IPS-18c (cell line): ENCODE data around the gene RAMP3.

Source experiments
- H3K4me3 ChIP-seq: 2 replicates; pipeline ENCODE4 v1.7.0; 2013; ENCODE audit warnings: low read depth, mild to moderate bottlenecking, low read length, moderate library complexity; ENCODE audit not compliant: insufficient read depth
- H3K9me3 ChIP-seq: one replicate; pipeline ENCODE4 v1.6.1; 2013; ENCODE audit warnings: mild to moderate bottlenecking, low read length, moderate library complexity; ENCODE audit not compliant: control insufficient read depth, insufficient read depth

Gene RAMP3

GRCh38 chr7:45165857-45166256 is 8.3 kb downstream of the RAMP3 start:
- Histone ChIP-seq H3K9me3 (no peaks in the 10 kb centered on the region), H3K4me3 (no peak overlapping the region)

- no peaks in the 10 kb centered on the region for H3K9me3 ChIP-seq
- H3K4me3 ChIP-seq, result no peak overlapping the region
Measured at GRCh38 chr7:45171946-45172345, 14.4 kb downstream of the RAMP3 start.

- no peak overlapping the region for H3K4me3 ChIP-seq
- H3K9me3 ChIP-seq, result no peaks in the 10 kb centered on the region
Measured at GRCh38 chr7:45173596-45174327, 16.2 kb downstream of the RAMP3 start.

GRCh38 chr7:45174328-45174610 is 16.7 kb downstream of the RAMP3 start:
- H3K9me3 ChIP-seq, result no peaks in the 10 kb centered on the region
- no peak overlapping the region for H3K4me3 ChIP-seq

GRCh38 chr7:45174966-45175765 is 17.6 kb downstream of the RAMP3 start:
- H3K9me3 ChIP-seq, result no peaks in the 10 kb centered on the region
- H3K4me3 ChIP-seq, result no peak overlapping the region

- no peak overlapping the region for H3K4me3 ChIP-seq
- H3K9me3 ChIP-seq, result no peaks in the 10 kb centered on the region
Measured at GRCh38 chr7:45176091-45176490, 18.5 kb downstream of the RAMP3 start.

- no peak overlapping the region for H3K4me3 ChIP-seq
- no peaks in the 10 kb centered on the region for H3K9me3 ChIP-seq
Measured at GRCh38 chr7:45176886-45177731, 19.5 kb downstream of the RAMP3 start.

- H3K9me3 ChIP-seq, result no peaks in the 10 kb centered on the region
- no peak overlapping the region for H3K4me3 ChIP-seq
Measured at GRCh38 chr7:45177801-45178200, 20.2 kb downstream of the RAMP3 start.

GRCh38 chr7:45178241-45179225 is 20.9 kb downstream of the RAMP3 start:
- Histone ChIP-seq H3K9me3 (no peaks in the 10 kb centered on the region), H3K4me3 (no peak overlapping the region)

GRCh38 chr7:45179666-45180065 is 22.1 kb downstream of the RAMP3 start:
- Histone ChIP-seq H3K4me3 (no peak overlapping the region), H3K9me3 (no peaks in the 10 kb centered on the region)

GRCh38 chr7:45180084-45180986 is 22.7 kb downstream of the RAMP3 start:
- Histone ChIP-seq H3K9me3 (no peaks in the 10 kb centered on the region), H3K4me3 (no peak overlapping the region)

- no peak overlapping the region for H3K4me3 ChIP-seq
- H3K9me3 ChIP-seq, result no peaks in the 10 kb centered on the region
Measured at GRCh38 chr7:45181286-45181960, 23.8 kb downstream of the RAMP3 start.

GRCh38 chr7:45181991-45182855 is 24.6 kb downstream of the RAMP3 start:
- Histone ChIP-seq H3K4me3 (no peak overlapping the region), H3K9me3 (no peaks in the 10 kb centered on the region)

GRCh38 chr7:45182856-45183710 is 25.5 kb downstream of the RAMP3 start:
- Histone ChIP-seq H3K4me3 (no peak overlapping the region), H3K9me3 (no peaks in the 10 kb centered on the region)
